Hippocampal formation (tissue), 2 donors: ENCODE results near the gene NFIB.

Experiments used
- DNase-seq, 2 donors: peaks; one replicate each; lab custom pipeline; 2025; lab: John Stamatoyannopoulos, UW

The NFIB gene

GRCh38 chr9:14277761-14278160 lies 36.2 kb downstream of the NFIB start:
- no peak for DNase-seq

GRCh38 chr9:14277244-14277643 lies 36.7 kb downstream of the NFIB start:
- no peak for DNase-seq

DNA sequence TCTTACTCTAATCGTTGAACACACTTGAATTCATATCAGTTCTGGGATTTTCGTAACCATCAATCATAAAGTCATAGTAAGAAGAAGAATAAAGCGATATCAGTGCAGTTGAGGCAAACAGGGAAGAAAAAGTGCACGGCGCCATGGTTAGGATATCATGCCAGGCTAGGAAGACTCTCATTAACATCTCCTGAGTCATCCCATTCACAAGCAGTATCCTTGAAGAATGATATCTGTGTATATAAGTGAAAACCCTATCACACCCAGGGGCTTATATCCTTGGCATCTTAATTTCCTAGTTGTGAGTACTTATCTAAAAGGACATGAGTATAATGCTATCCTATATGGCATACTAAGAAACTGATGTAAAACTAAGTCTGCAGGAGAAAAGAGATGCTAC lies 38.6 kb downstream of the NFIB start:
- DNase-seq, result no peak

GRCh38 chr9:14273696-14274121 lies 40.2 kb downstream of the NFIB start:
- no peak for DNase-seq

DNA sequence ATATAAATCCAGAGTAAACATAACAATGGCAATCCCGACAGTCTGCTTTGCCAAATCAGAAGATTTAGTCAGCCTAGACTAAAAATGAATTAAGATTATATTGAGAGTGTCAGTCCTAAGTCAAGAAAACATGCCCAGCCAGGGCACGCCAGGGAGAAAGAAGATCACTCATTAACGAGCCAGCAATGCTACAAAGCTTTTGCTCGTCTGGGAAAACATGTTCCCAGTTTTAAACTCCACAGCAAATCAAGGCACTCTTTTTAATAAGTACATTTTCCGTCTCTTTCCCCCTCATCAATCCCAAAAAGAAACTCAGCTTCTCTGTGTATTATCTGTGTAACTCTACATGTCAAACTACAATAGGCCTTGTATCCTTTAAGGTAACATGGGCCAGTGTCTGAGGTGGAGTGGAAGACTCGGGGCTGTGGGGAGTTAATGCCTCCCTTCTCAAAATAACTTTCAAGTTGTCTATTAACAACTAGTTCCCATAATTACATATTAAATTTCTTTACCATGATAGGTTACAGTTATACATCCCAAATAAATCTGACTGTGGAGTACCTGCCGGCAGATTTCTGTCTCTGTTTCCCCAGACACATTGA lies 40.9 kb downstream of the NFIB start:
- peak in 1 of 2 donors; percentile 33 for DNase-seq

- peak; percentile 34 to 55 for DNase-seq
These were observed 42.8 kb downstream of the NFIB start for GRCh38 chr9:14271093-14271673.

- no peak for DNase-seq
These were observed 43.4 kb downstream of the NFIB start for GRCh38 chr9:14270358-14271092.

DNA sequence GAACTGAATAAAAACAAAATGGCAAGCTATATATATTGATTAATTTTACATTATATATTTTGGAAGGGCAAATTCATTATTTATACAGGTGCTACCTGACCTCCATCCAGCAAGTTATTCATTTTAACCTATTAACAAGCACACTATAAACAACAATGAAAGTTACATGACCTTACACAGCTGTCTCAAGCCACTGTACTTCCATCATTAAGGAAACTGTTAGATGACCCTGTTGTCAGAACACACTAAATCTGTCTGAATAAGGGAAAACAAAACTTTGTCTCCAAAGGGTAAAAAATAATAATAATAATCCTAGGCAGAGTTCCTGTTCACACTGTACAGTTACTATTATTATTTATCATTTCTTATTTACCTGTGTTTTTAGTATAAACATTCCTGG lies 44.0 kb downstream of the NFIB start:
- DNase-seq, result no peak

GRCh38 chr9:14263707-14264483 lies 50.0 kb downstream of the NFIB start:
- DNase-seq, result no peak

GRCh38 chr9:14262827-14263226 lies 51.1 kb downstream of the NFIB start:
- DNase-seq, result no peak

DNA sequence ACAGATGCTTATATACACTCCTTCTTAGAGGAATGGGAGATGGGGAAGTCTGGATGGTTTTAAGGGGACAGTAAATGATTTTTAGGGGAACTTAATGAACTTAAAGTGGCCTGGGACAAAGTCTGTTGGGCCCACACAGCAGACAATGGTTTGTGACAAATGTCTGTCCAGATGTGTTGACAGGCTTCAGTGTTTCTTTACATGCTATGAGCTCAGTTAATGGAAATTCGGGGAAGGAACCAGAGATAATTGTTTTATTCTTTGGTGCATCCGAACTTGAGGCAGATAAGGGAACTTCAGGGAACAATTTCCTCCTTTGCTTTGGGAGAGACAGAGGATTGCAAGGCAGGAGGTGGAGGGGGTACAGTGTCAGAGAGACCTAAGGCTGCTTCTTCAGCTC lies 52.3 kb downstream of the NFIB start:
- DNase-seq, result no peak

DNA sequence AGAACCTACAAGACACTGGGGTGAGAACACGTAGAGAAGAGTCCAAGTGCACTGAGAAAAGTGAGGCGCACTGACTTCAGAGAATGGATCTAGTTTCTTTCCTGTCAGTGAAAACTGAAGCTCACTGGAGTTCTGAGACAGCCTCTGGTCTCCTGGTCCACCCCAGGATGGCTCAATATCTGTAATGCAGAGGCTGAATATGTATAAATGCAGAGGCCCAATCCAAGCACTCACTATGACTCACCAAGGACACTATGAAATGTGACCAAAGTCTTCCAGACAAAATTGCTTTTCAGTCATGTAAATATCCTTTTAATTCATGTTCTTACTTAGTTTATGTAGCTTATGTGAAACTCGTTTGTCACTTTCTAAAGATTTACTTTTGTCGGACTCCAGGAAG lies 53.8 kb downstream of the NFIB start:
- DNase-seq, result no peak

GRCh38 chr9:14258660-14259239 lies 55.2 kb downstream of the NFIB start:
- DNase-seq, result no peak

GRCh38 chr9:14258156-14258555 lies 55.8 kb downstream of the NFIB start:
- no peak for DNase-seq

- DNase-seq, result no peak
These were observed 57.4 kb downstream of the NFIB start for GRCh38 chr9:14256588-14256987.

DNA sequence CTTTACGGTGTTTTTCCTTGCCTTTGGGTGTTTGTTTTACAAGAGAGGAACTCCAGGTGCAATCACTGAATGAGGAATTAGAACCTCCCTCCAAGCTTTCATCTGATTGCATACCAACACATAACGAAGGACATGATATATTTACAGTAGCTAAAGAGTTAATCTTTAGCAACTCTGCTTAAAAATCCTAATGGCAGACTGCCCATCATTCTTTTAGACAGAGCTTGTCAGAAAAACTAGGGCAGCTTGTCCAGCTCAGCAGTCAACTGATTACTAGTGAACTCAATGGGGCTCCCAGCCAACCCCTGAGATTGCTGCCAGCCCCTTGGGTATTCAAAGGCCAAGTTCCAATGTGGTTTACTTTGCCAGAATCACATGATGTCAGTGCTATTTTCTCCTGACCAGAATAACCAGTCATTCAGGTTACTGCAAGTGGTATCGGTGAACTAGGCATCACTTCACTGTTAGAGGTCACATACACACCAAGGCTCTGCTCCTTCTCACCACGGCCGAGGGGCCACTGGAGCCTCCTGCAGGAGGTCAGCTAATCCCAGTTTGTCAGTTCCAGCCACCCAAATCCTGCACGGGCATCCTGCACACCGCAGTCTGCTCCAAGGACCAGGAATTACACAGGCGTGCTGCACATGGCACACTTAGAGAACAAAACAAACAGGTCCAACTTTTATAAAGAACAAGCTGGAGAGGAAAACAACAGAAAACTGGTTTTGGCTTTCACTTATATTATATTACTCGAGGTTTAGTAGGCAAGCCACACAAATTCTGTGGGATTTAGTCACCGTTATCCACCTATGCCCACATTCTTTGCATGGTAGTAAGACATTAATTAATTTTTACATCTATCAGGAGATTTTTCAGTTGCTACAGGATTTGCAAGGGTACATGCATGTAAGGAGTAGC lies 62.5 kb downstream of the NFIB start:
- peak; percentile 65 to 69 for DNase-seq

- no peak for DNase-seq
These were observed 63.2 kb downstream of the NFIB start for GRCh38 chr9:14250794-14251153.

DNA sequence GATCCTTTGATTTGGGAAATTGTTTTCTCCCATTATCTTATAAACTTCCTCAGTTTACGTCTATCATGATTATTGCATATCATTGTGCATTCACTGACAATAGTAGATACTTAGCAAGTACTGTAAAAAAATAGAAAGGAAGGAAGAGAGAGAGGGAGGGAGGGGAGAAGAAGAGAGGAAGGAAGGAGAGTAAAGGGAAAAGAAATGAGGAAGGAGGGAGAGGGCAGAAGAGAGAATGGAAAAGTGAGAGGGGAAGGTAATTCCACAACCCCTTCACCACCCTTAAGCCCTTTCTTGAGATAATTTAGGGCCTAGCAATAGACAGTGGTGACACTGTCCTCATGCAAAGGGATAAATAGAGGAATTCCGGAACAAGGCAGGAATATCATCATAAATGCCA lies 64.4 kb downstream of the NFIB start:
- DNase-seq, result no peak

GRCh38 chr9:14248149-14248548 lies 65.8 kb downstream of the NFIB start:
- no peak for DNase-seq

DNA sequence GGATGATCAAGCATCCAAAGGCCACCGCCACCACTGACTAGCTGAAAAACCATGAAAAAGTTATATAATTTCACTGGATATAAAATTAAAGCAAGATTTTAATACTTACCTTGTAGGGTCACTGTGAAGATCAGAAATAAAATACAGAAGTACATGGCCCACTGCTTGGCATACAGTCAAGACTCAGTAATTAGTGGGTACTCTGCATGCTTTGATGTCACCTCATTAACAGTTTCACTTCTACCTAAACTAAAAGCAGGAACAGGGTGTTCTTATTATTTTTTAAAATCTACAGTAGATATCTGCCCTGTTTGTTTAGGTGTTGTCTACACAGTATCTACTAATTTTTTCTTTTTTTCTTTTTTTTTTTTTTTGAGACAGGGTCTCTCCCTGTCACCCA lies 66.4 kb downstream of the NFIB start:
- DNase-seq, result no peak

- DNase-seq, result no peak
These were observed 67.0 kb downstream of the NFIB start for GRCh38 chr9:14246951-14247350.
